ENCODE data around the gene PPP1R18. TPM values are rescaled to one million over a fixed set of nuclear protein-coding genes. Genes with fewer than 3 reads are reported as not detected.

The PPP1R18 gene
- total RNA-seq, 1 donor from 2014 or later, result 18.2 TPM

- intact Hi-C loops (cut with DNase I), result no loop called here
- DNase-seq (ENCODE audit: missing footprints) (peak; percentile 97), ATAC-seq (peak; percentile 93)
These were observed 39.8 kb downstream of the PPP1R18 start, which contains the start of gene C6orf136 for GRCh38 chr6:30646450-30647241. Gene C6orf136, plus strand, starts transcription at chr6:30647133. Its CDS starts 99 bp downstream, at chr6:30647232.

- no peak for ATAC-seq
- intact Hi-C loops (cut with DNase I), result no loop called here
- no peak for DNase-seq (ENCODE audit: missing footprints)
These were observed 40.5 kb downstream of the PPP1R18 start for GRCh38 chr6:30645989-30646388.

- intact Hi-C loops (cut with DNase I), result no loop called here
- ATAC-seq, result no peak
- DNase-seq (ENCODE audit: missing footprints), result no peak
These were observed 41.7 kb downstream of the PPP1R18 start for GRCh38 chr6:30644769-30645168.

- intact Hi-C loops (cut with DNase I), result no loop called here
- ATAC-seq (no peak), DNase-seq (ENCODE audit: missing footprints) (no peak)
These were observed 42.8 kb downstream of the PPP1R18 start for GRCh38 chr6:30643656-30644055.

GRCh38 chr6:30641048-30641447 lies 45.4 kb downstream of the PPP1R18 start:
- no peak for DNase-seq (ENCODE audit: missing footprints)
- intact Hi-C loops (cut with DNase I), result no loop called here

GRCh38 chr6:30640481-30640880 lies 46.0 kb downstream of the PPP1R18 start:
- intact Hi-C loops (cut with DNase I), result no loop called here
- ATAC-seq (no peak), DNase-seq (ENCODE audit: missing footprints) (no peak)

More at GRCh38 chr6:30641048-30641447, 45.4 kb downstream of the PPP1R18 start:
- no peak for ATAC-seq

- intact Hi-C loops (cut with DNase I), result no loop called here
- no peak for ATAC-seq
- DNase-seq (ENCODE audit: missing footprints), result no peak
These were observed 50.6 kb downstream of the PPP1R18 start for GRCh38 chr6:30635834-30636233.

- DNase-seq (ENCODE audit: missing footprints) (peak; percentile 96), ATAC-seq (peak; percentile 95)
- intact Hi-C loops (cut with DNase I), result no loop called here
These were observed 59.7 kb downstream of the PPP1R18 start, which contains the start of gene ATAT1 for GRCh38 chr6:30626484-30627366. Gene ATAT1, plus strand, starts transcription at chr6:30626874.

Other genes starting within 250 kb of the PPP1R18 start
- 152 TPM for gene HLA-E, start 197.1 kb downstream of the PPP1R18 start, total RNA-seq
- gene GNL1, start 130.2 kb downstream of the PPP1R18 start, total RNA-seq, result 18.3 TPM
- gene PRR3, start 129.3 kb downstream of the PPP1R18 start, total RNA-seq, result 2.8 TPM
- 39.5 TPM for gene ABCF1, start 115.2 kb downstream of the PPP1R18 start, total RNA-seq
- 33.5 TPM for gene PPP1R10, start 69.4 kb downstream of the PPP1R18 start, total RNA-seq
- gene MRPS18B, start 68.8 kb downstream of the PPP1R18 start, total RNA-seq, result 129 TPM
- 1.9 TPM for gene ATAT1, start 59.8 kb downstream of the PPP1R18 start, total RNA-seq
- 54.1 TPM for gene C6orf136, start 39.5 kb downstream of the PPP1R18 start, total RNA-seq
- 20.6 TPM for gene DHX16, start 13.6 kb downstream of the PPP1R18 start, total RNA-seq
- gene NRM, start 4.3 kb upstream of the PPP1R18 start, total RNA-seq, result 5.7 TPM
- gene MDC1, start 30.6 kb upstream of the PPP1R18 start, total RNA-seq, result 13.1 TPM
- gene TUBB, start 33.7 kb upstream of the PPP1R18 start, total RNA-seq, result 254 TPM
- 240 TPM for gene FLOT1, start 56.0 kb upstream of the PPP1R18 start, total RNA-seq
- gene IER3, start 57.9 kb upstream of the PPP1R18 start, total RNA-seq, result 19.2 TPM
- 32.5 TPM for gene DDR1, start 197.9 kb upstream of the PPP1R18 start, total RNA-seq
- gene GTF2H4, start 221.6 kb upstream of the PPP1R18 start, total RNA-seq, result 22.2 TPM
- 18.3 TPM for gene VARS2, start 227.6 kb upstream of the PPP1R18 start, total RNA-seq
- gene SFTA2, start 245.5 kb upstream of the PPP1R18 start, total RNA-seq, result not detected

All from Right ventricle myocardium inferior (tissue), 1 donor.